ENCODE data around the gene IGF2R.

The IGF2R gene

DNA sequence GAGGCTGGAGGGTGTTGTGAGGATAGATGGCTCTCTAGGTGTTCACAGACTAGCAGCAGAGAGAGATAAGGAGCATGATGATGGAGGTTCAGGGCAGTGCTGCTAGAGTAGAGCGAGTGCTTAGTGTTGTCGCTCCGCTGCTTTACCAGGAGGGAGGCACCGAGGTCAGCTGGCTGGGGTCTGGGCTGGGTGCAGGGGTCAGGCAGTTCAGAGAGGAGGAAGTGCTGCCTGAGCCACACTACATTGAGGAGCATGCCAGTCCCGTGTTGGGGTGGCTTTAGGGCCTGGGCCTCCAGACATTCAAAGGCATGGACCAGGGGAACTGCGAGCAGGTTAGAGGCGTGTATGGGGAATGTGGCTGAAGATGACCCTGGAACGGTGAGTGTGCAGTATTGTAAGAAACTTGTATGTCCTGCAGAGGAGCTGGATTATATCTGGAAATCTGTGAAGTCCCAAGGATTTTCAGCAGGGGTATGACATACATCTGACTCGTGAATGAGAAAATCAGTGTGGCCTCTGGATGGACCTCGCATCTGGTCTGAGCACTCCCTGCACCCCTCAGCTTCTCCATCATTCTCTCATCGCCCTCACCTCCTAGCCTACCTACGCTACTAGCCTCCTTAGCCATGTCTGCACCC is 66.9 kb downstream of the IGF2R start:
- no peaks in the 10 kb centered on the region for H3K4me1 ChIP-seq (ENCODE audit: control insufficient read depth, insufficient read depth, low read length)
- H3K9me3 ChIP-seq (ENCODE audit: control insufficient read depth, insufficient read depth, low read length) = no peaks in the 10 kb centered on the region
- H3K36me3 ChIP-seq (ENCODE audit: control insufficient read depth, insufficient read depth, low read length) = peaks cover 35% of the 10 kb centered on the region
- H3K27me3 ChIP-seq (ENCODE audit: control insufficient read depth, insufficient read depth, low read length) = no peaks in the 10 kb centered on the region
- H3K4me3 ChIP-seq (ENCODE audit: low read depth, low read length) = no peak overlapping the region
- H3K9ac ChIP-seq (ENCODE audit: low read depth, low read length) = no peak overlapping the region

DNA sequence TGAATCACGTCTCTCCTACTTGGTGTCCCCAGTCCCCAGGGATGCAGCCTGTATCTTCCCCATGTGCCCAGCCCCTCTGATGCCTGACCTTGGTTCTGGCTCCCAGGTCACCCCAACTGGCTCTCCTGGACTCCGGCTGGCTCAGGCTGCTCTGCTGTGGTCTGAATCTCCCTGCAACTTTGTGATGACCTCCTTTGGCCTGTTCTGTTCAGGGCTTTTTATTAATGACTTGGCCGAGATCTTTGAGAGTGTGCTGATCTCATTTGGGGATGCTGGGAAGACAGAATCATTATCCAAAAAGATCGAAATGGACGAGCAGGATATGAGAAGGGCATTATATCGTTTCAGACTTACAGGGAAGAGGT is 67.4 kb downstream of the IGF2R start:
- Histone ChIP-seq H3K36me3 (ENCODE audit: control insufficient read depth, insufficient read depth, low read length) (peaks cover 37% of the 10 kb centered on the region), H3K9me3 (ENCODE audit: control insufficient read depth, insufficient read depth, low read length) (no peaks in the 10 kb centered on the region), H3K4me3 (ENCODE audit: low read depth, low read length) (no peak overlapping the region), H3K27me3 (ENCODE audit: control insufficient read depth, insufficient read depth, low read length) (no peaks in the 10 kb centered on the region), H3K9ac (ENCODE audit: low read depth, low read length) (no peak overlapping the region), H3K4me1 (ENCODE audit: control insufficient read depth, insufficient read depth, low read length) (no peaks in the 10 kb centered on the region)

DNA sequence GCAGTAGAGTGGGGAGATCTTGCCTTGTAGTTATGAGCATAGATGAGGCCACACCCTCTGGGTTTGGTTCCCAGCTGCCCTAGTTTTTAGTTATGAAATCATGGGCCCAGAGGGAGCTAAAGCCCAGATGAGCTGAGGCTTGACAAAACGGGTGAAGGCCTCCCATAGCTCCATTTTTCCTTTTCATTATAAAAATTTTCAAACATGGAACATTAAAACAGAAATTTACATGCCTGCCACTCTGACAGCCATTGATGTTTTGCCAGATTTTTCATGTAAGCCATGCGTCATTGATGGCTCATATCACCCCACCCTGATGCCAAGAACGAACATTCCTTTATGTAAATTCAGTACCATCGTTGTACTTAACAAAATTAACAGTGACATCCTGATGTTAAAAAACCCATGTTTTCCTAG is 67.9 kb downstream of the IGF2R start:
- no peak overlapping the region for H3K9ac ChIP-seq (ENCODE audit: low read depth, low read length)
- H3K9me3 ChIP-seq (ENCODE audit: control insufficient read depth, insufficient read depth, low read length) = no peaks in the 10 kb centered on the region
- H3K27me3 ChIP-seq (ENCODE audit: control insufficient read depth, insufficient read depth, low read length) = no peaks in the 10 kb centered on the region
- peaks cover 37% of the 10 kb centered on the region for H3K36me3 ChIP-seq (ENCODE audit: control insufficient read depth, insufficient read depth, low read length)
- H3K4me3 ChIP-seq (ENCODE audit: low read depth, low read length) = no peak overlapping the region
- H3K4me1 ChIP-seq (ENCODE audit: control insufficient read depth, insufficient read depth, low read length) = no peaks in the 10 kb centered on the region

DNA sequence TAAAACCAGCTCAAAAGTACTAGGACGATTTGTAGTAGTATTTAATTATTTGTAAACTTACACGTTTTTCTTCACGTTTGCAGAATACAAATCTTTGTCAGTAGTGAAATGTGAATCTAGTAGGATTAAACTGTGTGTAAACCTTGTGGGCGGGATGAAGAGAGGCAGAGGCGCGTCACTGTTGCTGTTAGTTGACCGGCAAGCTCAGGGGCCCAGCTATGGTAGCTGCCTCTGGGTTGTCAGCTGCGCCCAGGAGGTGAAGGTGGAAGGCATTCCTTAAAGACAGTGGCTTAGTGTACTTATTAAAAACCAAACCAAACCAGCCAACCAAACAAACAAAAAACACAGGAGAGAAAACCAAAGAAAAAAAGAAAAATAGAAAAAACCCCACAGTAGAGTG is 69.6 kb downstream of the IGF2R start:
- Histone ChIP-seq H3K4me1 (ENCODE audit: control insufficient read depth, insufficient read depth, low read length) (no peaks in the 10 kb centered on the region), H3K36me3 (ENCODE audit: control insufficient read depth, insufficient read depth, low read length) (peaks cover 42% of the 10 kb centered on the region), H3K9me3 (ENCODE audit: control insufficient read depth, insufficient read depth, low read length) (no peaks in the 10 kb centered on the region), H3K9ac (ENCODE audit: low read depth, low read length) (no peak overlapping the region), H3K27me3 (ENCODE audit: control insufficient read depth, insufficient read depth, low read length) (no peaks in the 10 kb centered on the region), H3K4me3 (ENCODE audit: low read depth, low read length) (no peak overlapping the region)

DNA sequence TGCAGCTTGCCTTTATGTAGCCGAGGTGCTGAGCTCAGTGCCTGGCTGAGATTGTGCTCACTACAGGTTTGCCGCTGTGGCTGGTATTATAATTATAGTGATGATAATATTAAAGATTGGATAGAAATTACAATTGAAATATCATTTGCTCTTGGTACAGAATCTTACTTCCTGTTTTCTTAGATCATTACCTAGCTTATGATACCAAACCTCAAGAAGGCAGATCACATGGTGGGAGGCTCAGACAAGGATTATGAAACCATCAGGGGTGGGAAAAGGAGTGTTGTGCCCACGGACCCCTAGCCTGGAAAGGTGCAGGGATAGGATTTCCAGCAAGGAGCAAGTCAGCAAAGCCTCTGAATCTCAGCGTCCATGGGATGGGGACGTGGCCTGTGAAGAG is 70.6 kb downstream of the IGF2R start:
- Histone ChIP-seq H3K4me1 (ENCODE audit: control insufficient read depth, insufficient read depth, low read length) (no peaks in the 10 kb centered on the region), H3K9me3 (ENCODE audit: control insufficient read depth, insufficient read depth, low read length) (no peaks in the 10 kb centered on the region)

DNA sequence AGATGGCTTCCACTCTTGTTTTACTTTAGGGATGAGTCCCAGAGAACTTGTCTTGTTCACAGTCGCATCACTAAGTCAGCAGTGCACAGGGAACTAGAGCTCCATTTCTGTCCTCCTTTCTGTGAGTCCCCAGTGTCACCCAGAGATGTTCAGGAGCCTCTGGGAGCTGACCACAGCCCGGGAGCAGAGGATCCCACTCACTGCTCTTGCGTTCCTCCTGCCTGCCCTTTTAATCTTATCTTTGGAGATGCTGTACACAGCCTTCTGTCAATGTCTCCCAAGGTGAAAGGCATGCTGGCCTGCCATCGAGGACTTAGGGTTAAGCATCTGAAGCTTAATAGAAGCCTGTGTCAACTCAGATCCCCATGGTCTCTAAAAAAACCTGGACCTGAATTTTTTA is 71.2 kb downstream of the IGF2R start:
- H3K27me3 ChIP-seq (ENCODE audit: control insufficient read depth, insufficient read depth, low read length) = no peaks in the 10 kb centered on the region
- no peak overlapping the region for H3K4me3 ChIP-seq (ENCODE audit: low read depth, low read length)
- H3K9me3 ChIP-seq (ENCODE audit: control insufficient read depth, insufficient read depth, low read length) = no peaks in the 10 kb centered on the region
- H3K4me1 ChIP-seq (ENCODE audit: control insufficient read depth, insufficient read depth, low read length) = no peaks in the 10 kb centered on the region
- peaks cover 37% of the 10 kb centered on the region for H3K36me3 ChIP-seq (ENCODE audit: control insufficient read depth, insufficient read depth, low read length)
- H3K9ac ChIP-seq (ENCODE audit: low read depth, low read length) = no peak overlapping the region

More for the DNA sequence above, 70.6 kb downstream of the IGF2R start:
- Histone ChIP-seq H3K36me3 (ENCODE audit: control insufficient read depth, insufficient read depth, low read length) (peaks cover 42% of the 10 kb centered on the region), H3K4me3 (ENCODE audit: low read depth, low read length) (no peak overlapping the region), H3K27me3 (ENCODE audit: control insufficient read depth, insufficient read depth, low read length) (no peaks in the 10 kb centered on the region), H3K9ac (ENCODE audit: low read depth, low read length) (no peak overlapping the region)

DNA sequence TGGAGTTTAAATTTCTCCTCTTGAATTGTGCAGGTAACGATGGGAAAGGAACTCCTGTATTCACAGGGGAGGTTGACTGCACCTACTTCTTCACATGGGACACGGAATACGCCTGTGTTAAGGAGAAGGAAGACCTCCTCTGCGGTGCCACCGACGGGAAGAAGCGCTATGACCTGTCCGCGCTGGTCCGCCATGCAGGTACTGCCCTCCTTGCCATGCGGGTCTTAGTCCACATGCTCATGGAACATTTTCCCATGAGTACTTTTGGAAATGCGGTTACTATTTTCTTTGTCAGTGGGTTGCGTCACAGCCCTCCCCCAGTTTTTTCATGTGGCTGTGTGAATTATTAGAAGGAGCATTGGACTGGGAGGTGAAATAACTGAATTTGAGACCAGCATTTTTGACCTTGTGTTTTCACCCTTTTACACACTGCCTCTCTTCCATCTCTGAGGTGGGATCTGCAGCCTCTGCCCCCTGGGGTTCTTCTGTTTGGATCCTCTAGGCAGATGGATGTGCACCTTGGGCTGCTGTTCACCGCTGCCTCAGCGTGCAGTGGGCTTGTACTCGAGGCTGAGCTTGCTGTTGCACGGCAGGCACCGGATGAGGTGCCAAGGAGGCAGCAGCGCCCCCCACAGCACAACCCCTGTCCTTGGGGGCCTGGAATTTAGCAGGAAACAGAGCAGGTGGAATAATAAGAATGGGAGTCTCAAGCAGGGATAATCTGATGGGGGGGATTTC is 71.8 kb downstream of the IGF2R start:
- no peak overlapping the region for H3K9ac ChIP-seq (ENCODE audit: low read depth, low read length)
- H3K4me3 ChIP-seq (ENCODE audit: low read depth, low read length) = no peak overlapping the region
- no peaks in the 10 kb centered on the region for H3K27me3 ChIP-seq (ENCODE audit: control insufficient read depth, insufficient read depth, low read length)
- no peaks in the 10 kb centered on the region for H3K9me3 ChIP-seq (ENCODE audit: control insufficient read depth, insufficient read depth, low read length)
- peaks cover 34% of the 10 kb centered on the region for H3K36me3 ChIP-seq (ENCODE audit: control insufficient read depth, insufficient read depth, low read length)
- H3K4me1 ChIP-seq (ENCODE audit: control insufficient read depth, insufficient read depth, low read length) = no peaks in the 10 kb centered on the region

DNA sequence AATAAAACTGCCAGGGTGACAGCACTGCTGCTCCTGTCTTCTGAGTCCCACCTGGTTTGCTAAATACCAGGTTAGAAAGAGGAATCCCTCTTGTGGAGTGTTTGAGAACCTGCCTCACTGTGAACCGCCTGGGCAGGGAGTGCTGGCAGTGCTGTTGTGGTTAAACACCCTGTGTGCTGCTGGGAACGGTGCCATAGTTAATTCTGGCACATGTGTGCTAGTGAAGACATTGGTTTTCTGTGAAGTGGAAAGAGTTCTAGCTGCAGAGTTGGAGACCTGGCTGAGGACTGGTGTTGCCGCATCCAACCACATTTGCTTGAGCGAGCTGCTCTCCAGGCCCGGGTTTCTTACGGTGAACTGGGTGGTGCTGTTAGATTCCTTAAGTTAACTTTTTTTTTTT is 72.7 kb downstream of the IGF2R start:
- Histone ChIP-seq H3K9ac (ENCODE audit: low read depth, low read length) (no peak overlapping the region), H3K27me3 (ENCODE audit: control insufficient read depth, insufficient read depth, low read length) (no peaks in the 10 kb centered on the region), H3K4me3 (ENCODE audit: low read depth, low read length) (no peak overlapping the region), H3K4me1 (ENCODE audit: control insufficient read depth, insufficient read depth, low read length) (no peaks in the 10 kb centered on the region), H3K36me3 (ENCODE audit: control insufficient read depth, insufficient read depth, low read length) (peaks cover 28% of the 10 kb centered on the region), H3K9me3 (ENCODE audit: control insufficient read depth, insufficient read depth, low read length) (no peaks in the 10 kb centered on the region)

DNA sequence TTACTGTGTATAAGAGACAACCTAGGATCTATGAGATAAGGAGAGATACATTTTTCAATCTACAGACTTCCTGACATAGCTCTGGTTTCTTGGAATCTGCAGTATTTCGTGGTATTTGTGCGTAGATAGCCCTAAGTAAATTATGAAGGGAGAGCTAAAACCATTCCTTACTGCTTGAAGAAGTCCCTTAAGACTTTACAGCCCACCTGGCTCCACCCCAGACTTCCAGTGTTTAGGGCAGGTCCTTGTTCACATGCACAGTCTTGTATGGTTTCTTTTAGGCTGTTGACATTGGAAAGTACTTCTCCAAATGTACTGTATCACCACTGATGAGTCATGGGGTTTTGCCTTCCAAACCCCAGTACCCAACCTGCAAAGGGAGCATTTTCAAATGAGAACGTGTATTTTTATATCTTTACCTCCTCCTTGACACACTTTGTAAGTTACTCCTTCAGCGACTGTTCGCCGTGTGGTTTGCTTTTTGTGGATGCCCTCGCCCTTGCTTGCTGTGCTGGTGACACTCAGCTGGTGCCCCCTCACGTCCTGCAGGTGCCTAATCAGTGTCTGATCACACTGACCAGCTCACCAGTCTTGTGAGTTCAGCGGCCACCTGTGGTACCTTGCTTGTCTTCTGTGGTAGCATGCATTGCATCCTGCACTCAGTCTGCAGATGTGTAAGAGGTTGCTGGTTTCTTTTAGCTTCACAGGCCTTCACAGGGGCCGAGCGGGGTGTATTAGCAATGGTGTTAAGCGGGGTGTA is 73.3 kb downstream of the IGF2R start:
- Histone ChIP-seq H3K27me3 (ENCODE audit: control insufficient read depth, insufficient read depth, low read length) (no peaks in the 10 kb centered on the region), H3K4me1 (ENCODE audit: control insufficient read depth, insufficient read depth, low read length) (no peaks in the 10 kb centered on the region), H3K36me3 (ENCODE audit: control insufficient read depth, insufficient read depth, low read length) (peaks cover 32% of the 10 kb centered on the region), H3K9me3 (ENCODE audit: control insufficient read depth, insufficient read depth, low read length) (no peaks in the 10 kb centered on the region), H3K4me3 (ENCODE audit: low read depth, low read length) (no peak overlapping the region), H3K9ac (ENCODE audit: low read depth, low read length) (no peak overlapping the region)

DNA sequence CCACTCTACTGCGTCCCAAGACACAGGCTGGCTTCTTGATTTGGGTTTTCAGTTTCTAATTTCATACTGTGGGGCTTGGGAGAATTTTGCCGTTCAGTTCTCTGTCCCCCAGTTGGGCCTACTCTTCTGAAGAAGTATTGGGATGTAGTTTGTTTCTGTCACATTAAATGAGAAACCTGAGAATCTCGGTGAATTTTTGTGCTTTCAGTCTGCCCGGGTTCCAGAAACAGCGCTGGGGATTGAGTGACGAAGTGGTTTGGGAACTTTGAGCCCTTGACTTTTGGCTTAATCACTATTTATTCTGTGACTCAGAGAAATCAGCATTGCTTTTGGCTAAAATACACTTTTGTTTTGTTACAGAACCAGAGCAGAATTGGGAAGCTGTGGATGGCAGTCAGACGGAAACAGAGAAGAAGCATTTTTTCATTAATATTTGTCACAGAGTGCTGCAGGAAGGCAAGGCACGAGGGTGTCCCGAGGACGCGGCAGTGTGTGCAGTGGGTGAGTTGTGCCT is 74.0 kb downstream of the IGF2R start:
- H3K9me3 ChIP-seq (ENCODE audit: control insufficient read depth, insufficient read depth, low read length) = no peaks in the 10 kb centered on the region
- H3K4me1 ChIP-seq (ENCODE audit: control insufficient read depth, insufficient read depth, low read length) = no peaks in the 10 kb centered on the region
- peaks cover 36% of the 10 kb centered on the region for H3K36me3 ChIP-seq (ENCODE audit: control insufficient read depth, insufficient read depth, low read length)
- no peak overlapping the region for H3K4me3 ChIP-seq (ENCODE audit: low read depth, low read length)
- no peaks in the 10 kb centered on the region for H3K27me3 ChIP-seq (ENCODE audit: control insufficient read depth, insufficient read depth, low read length)
- H3K9ac ChIP-seq (ENCODE audit: low read depth, low read length) = no peak overlapping the region

DNA sequence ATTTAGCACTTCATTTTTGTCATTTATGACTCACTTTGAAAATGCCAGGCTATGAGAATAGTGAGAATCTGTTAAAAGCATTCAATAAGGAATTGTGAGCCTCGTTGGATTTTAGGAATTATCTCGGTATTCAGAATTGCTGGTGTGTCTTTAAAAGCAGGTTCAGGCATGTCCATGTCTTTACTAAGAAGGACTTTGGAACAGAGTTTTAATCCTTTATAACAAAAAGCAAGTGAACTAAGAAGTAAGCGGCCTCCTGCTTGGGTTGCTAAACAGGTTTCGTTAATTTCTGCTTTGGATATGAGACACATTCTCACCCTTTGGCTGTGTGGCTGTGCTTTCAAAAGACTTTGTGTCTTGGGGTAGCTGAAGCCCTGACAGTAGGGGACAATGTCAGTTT is 74.9 kb downstream of the IGF2R start:
- Histone ChIP-seq H3K9ac (ENCODE audit: low read depth, low read length) (no peak overlapping the region), H3K27me3 (ENCODE audit: control insufficient read depth, insufficient read depth, low read length) (no peaks in the 10 kb centered on the region), H3K9me3 (ENCODE audit: control insufficient read depth, insufficient read depth, low read length) (no peaks in the 10 kb centered on the region), H3K4me1 (ENCODE audit: control insufficient read depth, insufficient read depth, low read length) (no peaks in the 10 kb centered on the region), H3K36me3 (ENCODE audit: control insufficient read depth, insufficient read depth, low read length) (peaks cover 45% of the 10 kb centered on the region), H3K4me3 (ENCODE audit: low read depth, low read length) (no peak overlapping the region)

Measured in iPS-15b (cell line).